ENCODE data around the gene GPC1. TPM values are rescaled to one million over a fixed set of nuclear protein-coding genes. Genes with fewer than 3 reads are reported as not detected.

Gene GPC1
- total RNA-seq, 2 donors from 2014 or later, result 80.7 to 447 TPM

DNA sequence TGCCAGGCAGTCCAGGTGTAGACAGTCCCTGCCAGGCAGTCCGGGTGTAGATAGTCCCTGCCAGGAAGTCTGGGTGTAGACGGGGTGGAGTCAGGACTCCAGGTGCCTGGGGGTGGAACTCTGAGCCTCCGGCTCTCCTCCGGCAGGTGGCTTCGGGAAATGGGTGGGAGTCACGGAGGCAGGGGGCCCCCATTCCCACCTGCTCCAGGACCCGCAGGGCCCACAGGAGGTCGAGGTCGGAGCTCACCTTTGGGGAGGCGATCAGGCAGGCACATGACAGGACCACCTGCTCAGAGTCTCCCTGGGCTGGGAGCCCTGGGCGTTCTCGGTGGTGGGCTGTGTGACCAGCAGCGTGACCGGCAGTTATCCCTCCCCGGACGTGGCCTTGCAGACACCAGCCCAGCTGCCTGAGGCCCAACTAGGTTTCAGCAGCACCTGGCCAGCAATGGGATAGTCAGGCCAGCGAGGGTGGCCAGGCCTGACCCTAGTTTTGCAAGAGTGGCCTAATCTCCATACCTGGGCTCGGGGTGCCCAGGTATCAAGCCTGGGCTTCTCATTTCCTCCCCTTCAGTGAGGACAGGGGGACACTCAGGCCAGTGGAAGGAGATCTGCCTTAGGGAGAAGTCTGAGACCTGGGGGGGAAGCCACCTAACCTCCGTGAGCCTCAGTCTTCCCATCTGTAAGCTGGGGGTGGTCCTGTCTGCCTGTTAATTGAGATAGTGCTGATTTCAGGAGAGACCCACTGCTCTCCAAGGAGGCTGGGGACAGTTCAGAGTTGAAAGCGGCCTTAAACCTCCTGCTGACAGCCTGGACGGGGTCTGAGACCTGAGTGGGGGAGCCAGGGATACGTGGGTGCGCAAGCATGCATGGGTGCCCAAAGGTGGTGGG, 13.2 kb downstream of the GPC1 start:
- H3K9me3 ChIP-seq, result no peaks in the 10 kb centered on the region
- H3K4me1 ChIP-seq (replicated peaks), result peaks cover 14% of the 10 kb centered on the region
- no peaks in the 10 kb centered on the region for H3K27me3 ChIP-seq (replicated peaks; ENCODE audit: insufficient read depth)
- no peak for TF ChIP-seq POLR2A (IDR thresholded peaks at IDR 0.05)
- TF ChIP-seq, protein P1, sequence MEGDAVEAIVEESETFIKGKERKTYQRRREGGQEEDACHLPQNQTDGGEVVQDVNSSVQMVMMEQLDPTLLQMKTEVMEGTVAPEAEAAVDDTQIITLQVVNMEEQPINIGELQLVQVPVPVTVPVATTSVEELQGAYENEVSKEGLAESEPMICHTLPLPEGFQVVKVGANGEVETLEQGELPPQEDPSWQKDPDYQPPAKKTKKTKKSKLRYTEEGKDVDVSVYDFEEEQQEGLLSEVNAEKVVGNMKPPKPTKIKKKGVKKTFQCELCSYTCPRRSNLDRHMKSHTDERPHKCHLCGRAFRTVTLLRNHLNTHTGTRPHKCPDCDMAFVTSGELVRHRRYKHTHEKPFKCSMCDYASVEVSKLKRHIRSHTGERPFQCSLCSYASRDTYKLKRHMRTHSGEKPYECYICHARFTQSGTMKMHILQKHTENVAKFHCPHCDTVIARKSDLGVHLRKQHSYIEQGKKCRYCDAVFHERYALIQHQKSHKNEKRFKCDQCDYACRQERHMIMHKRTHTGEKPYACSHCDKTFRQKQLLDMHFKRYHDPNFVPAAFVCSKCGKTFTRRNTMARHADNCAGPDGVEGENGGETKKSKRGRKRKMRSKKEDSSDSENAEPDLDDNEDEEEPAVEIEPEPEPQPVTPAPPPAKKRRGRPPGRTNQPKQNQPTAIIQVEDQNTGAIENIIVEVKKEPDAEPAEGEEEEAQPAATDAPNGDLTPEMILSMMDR (IDR thresholded peaks at IDR 0.05), result no peak
- TF ChIP-seq POLR2AphosphoS5 (IDR thresholded peaks at IDR 0.05), result no peak
- intact Hi-C loops (cut with DNase I), result no loop called here
- H3K4me3 ChIP-seq, result no peak overlapping the region
- no peak overlapping the region for H3K27ac ChIP-seq
- DNase-seq (ENCODE audit: low spot score), result no peak
- H3K36me3 ChIP-seq, result no peaks in the 10 kb centered on the region
- WGBS, result 69% methylated on average over 21 of the region's 23 CpGs

GRCh38 chr2:240449764-240450531, 14.5 kb downstream of the GPC1 start:
- DNase-seq (ENCODE audit: low spot score), result no peak
- no peaks in the 10 kb centered on the region for H3K36me3 ChIP-seq
- H3K4me3 ChIP-seq, result no peak overlapping the region
- peak overlapping the region; percentile 81 to 82 for H3K27ac ChIP-seq
- intact Hi-C loops (cut with DNase I), result loop anchor here (10.0 kb wide), 1 partner anchor 115 kb away; the partner anchor contains the start of genes DUSP28 and RNPEPL1
- TF ChIP-seq, protein P1 (IDR thresholded peaks at IDR 0.05), result no peak
- peak; percentile 45 for TF ChIP-seq POLR2AphosphoS5 (IDR thresholded peaks at IDR 0.05)
- H3K9me3 ChIP-seq, result no peaks in the 10 kb centered on the region
- H3K4me1 ChIP-seq (replicated peaks), result peaks cover 21% of the 10 kb centered on the region
- WGBS, result 48% methylated on average over 22 of the region's 22 CpGs
- no peaks in the 10 kb centered on the region for H3K27me3 ChIP-seq (replicated peaks; ENCODE audit: insufficient read depth)

DNA sequence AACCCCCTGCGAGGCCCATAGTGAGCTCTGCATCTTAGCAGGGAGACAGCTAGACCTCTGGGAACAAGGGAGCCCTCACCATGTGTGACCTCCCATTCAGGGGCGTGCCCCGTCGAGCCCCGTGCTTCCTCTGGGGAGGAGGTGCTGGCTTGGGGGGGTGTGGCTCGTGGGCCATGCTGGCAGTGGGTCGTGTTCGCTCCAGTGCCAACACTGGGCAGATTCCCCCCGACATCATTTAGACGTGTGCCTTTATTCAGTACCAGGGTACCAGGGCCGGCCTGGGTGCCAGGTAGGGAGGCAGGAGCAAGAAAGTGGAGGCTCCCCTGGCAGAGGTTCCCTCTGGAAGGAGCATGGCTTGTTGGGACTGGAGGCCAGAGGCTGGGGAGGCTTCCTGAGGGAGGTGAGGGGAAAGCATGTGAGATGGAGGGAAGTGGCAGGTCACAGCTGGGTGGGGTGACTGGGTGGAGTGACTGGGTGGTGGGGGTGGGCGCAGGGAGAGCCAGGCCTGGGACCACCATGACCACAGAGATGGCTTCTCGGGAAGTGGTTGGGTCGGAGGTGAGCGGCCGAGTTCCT, 15.2 kb downstream of the GPC1 start:
- no peaks in the 10 kb centered on the region for H3K27me3 ChIP-seq (replicated peaks; ENCODE audit: insufficient read depth)
- H3K9me3 ChIP-seq, result no peaks in the 10 kb centered on the region
- no peak for DNase-seq (ENCODE audit: low spot score)
- no peak overlapping the region for H3K4me3 ChIP-seq
- peaks cover 28% of the 10 kb centered on the region for H3K4me1 ChIP-seq (replicated peaks)
- H3K27ac ChIP-seq, result peak overlapping the region; percentile 81 to 82
- TF ChIP-seq, protein P1 (IDR thresholded peaks at IDR 0.05), result no peak
- TF ChIP-seq POLR2A (IDR thresholded peaks at IDR 0.05), result no peak
- TF ChIP-seq POLR2AphosphoS5 (IDR thresholded peaks at IDR 0.05), result no peak
- WGBS, result 49% methylated on average over 16 of the region's 16 CpGs
- H3K36me3 ChIP-seq, result no peaks in the 10 kb centered on the region
- intact Hi-C loops (cut with DNase I), result loop anchor here (10.0 kb wide), 1 partner anchor 114 kb away; the partner anchor contains the start of genes DUSP28 and RNPEPL1

DNA sequence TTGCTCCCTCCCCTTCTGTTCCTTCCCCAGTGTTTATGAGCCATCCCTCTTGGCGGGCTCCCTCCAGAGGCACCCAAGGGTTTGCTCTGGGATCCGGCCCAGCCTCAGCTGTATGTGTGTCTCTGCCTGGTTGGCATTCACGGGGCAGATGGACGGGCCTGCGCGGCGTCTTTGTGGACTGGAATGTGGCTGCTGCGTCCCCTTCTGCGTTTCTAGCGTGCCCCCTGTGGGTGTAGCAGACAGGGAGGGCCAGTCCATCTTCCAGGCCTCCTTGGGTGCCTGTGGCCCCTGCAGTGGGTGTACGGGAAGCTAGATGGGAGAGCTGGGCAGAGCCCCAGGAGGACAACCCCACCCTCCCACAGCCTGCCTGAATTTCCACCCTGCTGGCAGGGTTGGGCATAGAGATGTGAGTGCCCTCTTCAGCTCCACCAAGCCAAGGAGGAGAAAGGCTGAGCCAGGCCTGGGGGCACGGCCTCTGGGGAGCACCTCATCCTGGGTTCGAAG, 15.7 kb downstream of the GPC1 start:
- peak; percentile 64 for TF ChIP-seq POLR2AphosphoS5 (IDR thresholded peaks at IDR 0.05)
- no peak for TF ChIP-seq POLR2A (IDR thresholded peaks at IDR 0.05)
- TF ChIP-seq, protein P1 (IDR thresholded peaks at IDR 0.05), result peak in 2 of 4 experiments; percentile 6 to 33
- H3K4me1 ChIP-seq (replicated peaks), result peaks cover 29% of the 10 kb centered on the region
- intact Hi-C loops (cut with DNase I), result loop anchor here (10.0 kb wide), 1 partner anchor 114 kb away; the partner anchor contains the start of genes DUSP28 and RNPEPL1
- no peaks in the 10 kb centered on the region for H3K27me3 ChIP-seq (replicated peaks; ENCODE audit: insufficient read depth)
- 60% methylated on average over 8 of the region's 13 CpGs for WGBS
- no peaks in the 10 kb centered on the region for H3K36me3 ChIP-seq
- H3K27ac ChIP-seq, result peak overlapping the region; percentile 81 to 82
- H3K9me3 ChIP-seq, result no peaks in the 10 kb centered on the region
- DNase-seq (ENCODE audit: low spot score), result peak; percentile 82
- H3K4me3 ChIP-seq, result no peak overlapping the region
